Thymus (tissue), 11 donors: Measurements from ENCODE around the gene HPGD. TPM values are rescaled to one million over a fixed set of nuclear protein-coding genes. Genes with fewer than 3 reads are reported as not detected.
A peak's percentile ranks its signal among the peaks of the same experiment; 100 is the strongest.
"Not testable (repeated sequence)": the region's sequence is repeated elsewhere in the genome, so short reads cannot be mapped to it uniquely, and the experiment has no call there.

Experiments used
- DNase-seq, 9 donors: peaks; one replicate each; pipeline ENCODE4 v3.0.0-alpha.2; 2013; ENCODE audit warnings: low spot score in 9 of 9, low read depth in 6 of 9, missing footprints in 1 of 9
- H3K27ac ChIP-seq, 2 donors: one replicate each; pipeline ENCODE4 v1.5.1; 2013; ENCODE audit warnings: control low read depth in 1 of 2, low read depth in 1 of 2, low read length in 1 of 2, mild to moderate bottlenecking in 1 of 2, moderate library complexity in 1 of 2
- H3K27me3 ChIP-seq, 2 donors: one replicate each; pipeline ENCODE4 v1.5.1; 2013; ENCODE audit warnings: low read length in 1 of 2; ENCODE audit not compliant: control insufficient read depth in 2 of 2, insufficient read depth in 1 of 2
- H3K36me3 ChIP-seq, 2 donors: one replicate each; pipeline ENCODE4 v1.5.1; 2013; ENCODE audit warnings: low read length in 1 of 2, mild to moderate bottlenecking in 1 of 2, moderate library complexity in 1 of 2; ENCODE audit not compliant: control insufficient read depth in 2 of 2, insufficient read depth in 2 of 2
- H3K4me1 ChIP-seq, 2 donors: one replicate each; pipeline ENCODE4 v1.5.1; 2013; ENCODE audit warnings: low read length in 2 of 2; ENCODE audit not compliant: control insufficient read depth in 2 of 2, insufficient read depth in 2 of 2
- H3K4me3 ChIP-seq, 2 donors: one replicate each; pipeline ENCODE4 v1.5.1; 2013; ENCODE audit warnings: low read length in 2 of 2, control low read depth in 1 of 2, mild to moderate bottlenecking in 1 of 2
- H3K9me3 ChIP-seq, 2 donors: one replicate each; pipeline ENCODE4 v1.5.1; 2013; ENCODE audit warnings: low read length in 1 of 2, mild to moderate bottlenecking in 1 of 2; ENCODE audit not compliant: control insufficient read depth in 2 of 2, insufficient read depth in 1 of 2
- WGBS: extraction: QIAGEN DNeasy Blood & Tissue Kit; methylation state at CpG from one replicate; pipeline ENCODE4 v1.1.7; 2013; 5-methylcytosine and 5-hydroxymethylcytosine counted together
- polyA plus RNA-seq: library from polyadenylated mRNA; stranded (reverse); fragments of 200-250 nt; gene quantifications from one replicate; pipeline ENCODE4 v1.2.3, GENCODE V29; 2013
- total RNA-seq: library from RNA; stranded (reverse); fragments of 120-200 nt; gene quantifications from one replicate; pipeline ENCODE4 v1.2.4, GENCODE V29; 2013
- donor health status: healthy.

HPGD gene
- total and polyA plus RNA-seq, 2 donors: 24.7 to 51.6 TPM

GRCh38 chr4:174496631-174497432, 25.5 kb downstream of the HPGD start:
- Histone ChIP-seq H3K27ac (peak overlapping the region in 1 of 2 donors; percentile 42), H3K36me3 (peaks cover 0 to 4% of the 10 kb centered on the region in 2 donors), H3K4me3 (no peak overlapping the region), H3K4me1 (peaks cover 0 to 3% of the 10 kb centered on the region in 2 donors), H3K9me3 (no peaks in the 10 kb centered on the region), H3K27me3 (no peaks in the 10 kb centered on the region)
- 72% methylated on average over 3 of the region's 3 CpGs for WGBS
- DNase-seq: peak in 2 of 9 donors; percentile 5 to 25

GRCh38 chr4:174495626-174496025, 26.7 kb downstream of the HPGD start:
- DNase-seq: no peak
- Histone ChIP-seq H3K4me1 (peaks cover 0 to 3% of the 10 kb centered on the region in 2 donors), H3K36me3 (peaks cover 0 to 4% of the 10 kb centered on the region in 2 donors), H3K9me3 (no peaks in the 10 kb centered on the region), H3K4me3 (no peak overlapping the region), H3K27ac (no peak overlapping the region), H3K27me3 (no peaks in the 10 kb centered on the region)
- 74% methylated on average over 2 of the region's 2 CpGs for WGBS

GRCh38 chr4:174494726-174495125, 27.6 kb downstream of the HPGD start:
- H3K4me1 ChIP-seq: peaks cover 0 to 3% of the 10 kb centered on the region in 2 donors
- WGBS: 86% methylated on average over 3 of the region's 3 CpGs
- no peaks in the 10 kb centered on the region for H3K27me3 ChIP-seq
- H3K27ac ChIP-seq: no peak overlapping the region
- H3K9me3 ChIP-seq: no peaks in the 10 kb centered on the region
- peaks cover 0 to 4% of the 10 kb centered on the region in 2 donors for H3K36me3 ChIP-seq
- no peak for DNase-seq
- no peak overlapping the region for H3K4me3 ChIP-seq

- Histone ChIP-seq H3K4me1 (peaks cover 0 to 3% of the 10 kb centered on the region in 2 donors), H3K4me3 (no peak overlapping the region), H3K27me3 (no peaks in the 10 kb centered on the region), H3K9me3 (no peaks in the 10 kb centered on the region), H3K27ac (no peak overlapping the region), H3K36me3 (peaks cover 0 to 4% of the 10 kb centered on the region in 2 donors)
- no peak for DNase-seq
Observed at GRCh38 chr4:174494146-174494545, 28.1 kb downstream of the HPGD start.

- no peak for DNase-seq
- H3K27me3 ChIP-seq: no peaks in the 10 kb centered on the region
- H3K4me1 ChIP-seq: no peaks in the 10 kb centered on the region
- WGBS: 91% methylated on average over 3 of the region's 3 CpGs
- H3K9me3 ChIP-seq: no peaks in the 10 kb centered on the region
- H3K4me3 ChIP-seq: no peak overlapping the region
- peaks cover 0 to 4% of the 10 kb centered on the region in 2 donors for H3K36me3 ChIP-seq
- H3K27ac ChIP-seq: no peak overlapping the region
Observed at GRCh38 chr4:174490451-174490961, 31.8 kb downstream of the HPGD start.

GRCh38 chr4:174488368-174488767, 33.9 kb downstream of the HPGD start:
- WGBS: 93% methylated on average over 10 of the region's 10 CpGs
- H3K4me3 ChIP-seq, H3K9me3 ChIP-seq, H3K4me1 ChIP-seq, H3K36me3 ChIP-seq, H3K27ac ChIP-seq, H3K27me3 ChIP-seq, DNase-seq: not testable (repeated sequence)

GRCh38 chr4:174485025-174485424, 37.3 kb downstream of the HPGD start:
- Histone ChIP-seq H3K27me3 (no peaks in the 10 kb centered on the region), H3K9me3 (no peaks in the 10 kb centered on the region), H3K4me3 (no peak overlapping the region), H3K36me3 (no peaks in the 10 kb centered on the region), H3K27ac (no peak overlapping the region), H3K4me1 (no peaks in the 10 kb centered on the region)
- no peak for DNase-seq
- 93% methylated on average over 5 of the region's 5 CpGs for WGBS

- Histone ChIP-seq H3K36me3 (no peaks in the 10 kb centered on the region), H3K27ac (no peak overlapping the region), H3K4me3 (no peak overlapping the region), H3K27me3 (no peaks in the 10 kb centered on the region), H3K4me1 (no peaks in the 10 kb centered on the region), H3K9me3 (no peaks in the 10 kb centered on the region)
- 95% methylated on average over 3 of the region's 3 CpGs for WGBS
- no peak for DNase-seq
Observed at GRCh38 chr4:174483792-174484191, 38.5 kb downstream of the HPGD start.

- no peaks in the 10 kb centered on the region for H3K27me3 ChIP-seq
- no peaks in the 10 kb centered on the region for H3K9me3 ChIP-seq
- WGBS: 97% methylated on average over 2 of the region's 2 CpGs
- no peak overlapping the region for H3K27ac ChIP-seq
- DNase-seq: no peak
- H3K4me3 ChIP-seq: no peak overlapping the region
- H3K36me3 ChIP-seq: no peaks in the 10 kb centered on the region
- no peaks in the 10 kb centered on the region for H3K4me1 ChIP-seq
Observed at GRCh38 chr4:174479140-174479539, 43.1 kb downstream of the HPGD start.
